H1 (cell line): ENCODE results near the gene ADAMTS15. TPM values are rescaled to one million over a fixed set of nuclear protein-coding genes. Genes with fewer than 3 reads are reported as not detected.

Source experiments
- POU5F1 ChIP-seq: IDR thresholded peaks from 2 replicates; pipeline ENCODE4 v1.6.1; 2011; ENCODE audit warnings: low read depth, mild to moderate bottlenecking, low read length, moderate library complexity
- polyA plus RNA-seq, 7 experiments: library from polyadenylated mRNA; depleted of rRNA in 3 of 7; stranded (reverse) in 5 of 7; unstranded in 2 of 7; fragments of >200 nt in 5 of 7; fragments of 200-250 nt in 2 of 7; gene quantifications; 1 replicate in 5 of 7; 2 replicates in 1 of 7; 4 replicates in 1 of 7; pipeline versions ENCODE4 v1.2.1 to v1.2.3, GENCODE V29; 2011 to 2013; ENCODE audit warnings: missing spikeins in 2 of 7, mixed read lengths in 2 of 7
- total RNA-seq: library from RNA; stranded (reverse); fragmentation: NEBNext Ultra II Directional; extraction: Animal tissue kit (Norgen Biotek cat#: 25700); gene quantifications from 2 replicates; pipeline ENCODE4 v1.2.1, GENCODE V29; 2021

The ADAMTS15 gene
- total and polyA plus RNA-seq, 2 of the 8 experiments (the other 6 are each of a cell fraction or from before 2014, with no cell fraction given), result 1.7 to 4.7 TPM

GRCh38 chr11:130473795-130474377 is 25.4 kb downstream of the ADAMTS15 start (continued):
- no peak for TF ChIP-seq POU5F1
